HepG2 (cell line): Measurements from ENCODE around the gene LCMT2. TPM values are rescaled to one million over a fixed set of nuclear protein-coding genes. Genes with fewer than 3 reads are reported as not detected.

Experiments used
- BORCS8-MEF2B ChIP-seq: sonication (generic); formaldehyde crosslinking; IDR thresholded peaks from 2 replicates; pipeline ENCODE4 v1.8.0; 2022; ENCODE audit warnings: mild to moderate bottlenecking, missing genetic modification reagents
- HDAC1 ChIP-seq: sonication (generic); formaldehyde crosslinking; IDR thresholded peaks from 2 replicates; pipeline ENCODE4 v1.5.1; 2020; ENCODE audit warnings: mild to moderate bottlenecking, missing genetic modification reagents
- MTF2 ChIP-seq: sonication (generic); formaldehyde crosslinking; IDR thresholded peaks from 2 replicates; pipeline ENCODE4 v1.5.0; 2020; ENCODE audit warnings: missing genetic modification reagents, borderline replicate concordance
- ONECUT2 ChIP-seq: sonication (generic); formaldehyde crosslinking; IDR thresholded peaks from 2 replicates; pipeline ENCODE4 v1.4.0; 2020; ENCODE audit warnings: missing genetic modification reagents
- SMAD3 ChIP-seq: sonication (generic); formaldehyde crosslinking; IDR thresholded peaks from 2 replicates; pipeline ENCODE4 v1.4.0; 2020; ENCODE audit warnings: missing genetic modification reagents
- SP140L ChIP-seq: sonication (generic); formaldehyde crosslinking; IDR thresholded peaks from 2 replicates; pipeline ENCODE4 v1.4.0; 2020; ENCODE audit warnings: missing genetic modification reagents, borderline replicate concordance
- SP2 ChIP-seq: sonication (generic); formaldehyde crosslinking; IDR thresholded peaks from 2 replicates; pipeline ENCODE4 v1.5.1; 2020; ENCODE audit warnings: mild to moderate bottlenecking, missing genetic modification reagents
- TCF7 ChIP-seq: sonication (generic); IDR thresholded peaks from 2 replicates; pipeline ENCODE4 v1.6.1; 2016; ENCODE audit warnings: antibody characterized with exemption, low read depth
- ZFP1 ChIP-seq: IDR thresholded peaks from 2 replicates; pipeline ENCODE4 v1.6.1; 2016
- ZIK1 ChIP-seq: sonication (generic); formaldehyde crosslinking; IDR thresholded peaks from 2 replicates; pipeline ENCODE4 v1.5.0; 2020; ENCODE audit warnings: mild to moderate bottlenecking, low read depth, missing genetic modification reagents, borderline replicate concordance
- ZNF205 ChIP-seq: IDR thresholded peaks from 2 replicates; pipeline ENCODE4 v1.6.1; 2018; ENCODE audit warnings: missing biosample characterization, missing genetic modification reagents
- ZNF234 ChIP-seq: sonication (generic); formaldehyde crosslinking; conservative IDR thresholded peaks from 2 replicates; pipeline ENCODE4 v1.5.1; 2020; ENCODE audit warnings: mild to moderate bottlenecking, missing genetic modification reagents
- ZNF263 ChIP-seq: sonication (generic); formaldehyde crosslinking; IDR thresholded peaks from 2 replicates; pipeline ENCODE4 v1.4.0; 2020; ENCODE audit warnings: missing genetic modification reagents
- ZNF44 ChIP-seq: sonication (generic); formaldehyde crosslinking; IDR thresholded peaks from 2 replicates; pipeline ENCODE4 v1.5.1; 2020; ENCODE audit warnings: mild to moderate bottlenecking, missing genetic modification reagents
- ZNF547 ChIP-seq: sonication (generic); formaldehyde crosslinking; IDR thresholded peaks from 2 replicates; pipeline ENCODE4 v1.5.1; 2020; ENCODE audit warnings: mild to moderate bottlenecking, missing genetic modification reagents
- ZNF570 ChIP-seq: sonication (generic); formaldehyde crosslinking; IDR thresholded peaks from 2 replicates; pipeline ENCODE4 v1.4.0; 2020; ENCODE audit warnings: mild to moderate bottlenecking, missing genetic modification reagents, borderline replicate concordance
- ZNF737 ChIP-seq: sonication (generic); formaldehyde crosslinking; IDR thresholded peaks from 2 replicates; pipeline ENCODE4 v1.5.0; 2020; ENCODE audit warnings: missing genetic modification reagents, mild to moderate bottlenecking, borderline replicate concordance
- polyA plus RNA-seq, 8 experiments: library from polyadenylated mRNA; depleted of rRNA in 3 of 8; stranded (reverse) in 7 of 8; unstranded in 1 of 8; fragments of >200 nt; fragmentation: Illumina TruSeq in 4 of 8; extraction: Trizol in 4 of 8; gene quantifications; 2 replicates each; pipeline versions ENCODE4 v1.2.1 to v1.2.3, GENCODE V29; 2011 to 2016; ENCODE audit warnings: low read depth in 4 of 8, missing spikeins in 1 of 8, mixed read lengths in 1 of 8; ENCODE audit not compliant: insufficient read depth in 1 of 8
- total RNA-seq, 5 experiments: library from RNA; depleted of rRNA; stranded (reverse); fragments of >200 nt; fragmentation: Illumina TruSeq; extraction: Trizol; gene quantifications; 2 replicates each; pipeline ENCODE4 v1.2.3, GENCODE V29; 2016; ENCODE audit warnings: low read depth in 1 of 5
- TF ChIP-seq, protein P1 (sequence below): sonication (generic); IDR thresholded peaks from 2 replicates; pipeline ENCODE4 v1.6.1; 2016; ENCODE audit warnings: low read depth, borderline replicate concordance
- TF ChIP-seq, protein P2 (sequence below): sonication (generic); formaldehyde crosslinking; IDR thresholded peaks from 2 replicates; pipeline ENCODE4 v1.4.0; 2020; ENCODE audit warnings: mild to moderate bottlenecking, missing genetic modification reagents
- TF ChIP-seq, protein P3 (sequence below): sonication (generic); formaldehyde crosslinking; conservative IDR thresholded peaks from 2 replicates; pipeline ENCODE4 v1.8.0; 2022; ENCODE audit warnings: missing genetic modification reagents
- TF ChIP-seq, protein P4 (sequence below): sonication (generic); formaldehyde crosslinking; IDR thresholded peaks from 2 replicates; pipeline ENCODE4 v1.8.1; 2023; ENCODE audit warnings: mild to moderate bottlenecking, moderate library complexity, missing genetic modification reagents

LCMT2 gene
- total and polyA plus RNA-seq, 2 of the 13 experiments (the other 11 are each of a cell fraction or from before 2014, with no cell fraction given): 6.9 to 9.1 TPM

DNA sequence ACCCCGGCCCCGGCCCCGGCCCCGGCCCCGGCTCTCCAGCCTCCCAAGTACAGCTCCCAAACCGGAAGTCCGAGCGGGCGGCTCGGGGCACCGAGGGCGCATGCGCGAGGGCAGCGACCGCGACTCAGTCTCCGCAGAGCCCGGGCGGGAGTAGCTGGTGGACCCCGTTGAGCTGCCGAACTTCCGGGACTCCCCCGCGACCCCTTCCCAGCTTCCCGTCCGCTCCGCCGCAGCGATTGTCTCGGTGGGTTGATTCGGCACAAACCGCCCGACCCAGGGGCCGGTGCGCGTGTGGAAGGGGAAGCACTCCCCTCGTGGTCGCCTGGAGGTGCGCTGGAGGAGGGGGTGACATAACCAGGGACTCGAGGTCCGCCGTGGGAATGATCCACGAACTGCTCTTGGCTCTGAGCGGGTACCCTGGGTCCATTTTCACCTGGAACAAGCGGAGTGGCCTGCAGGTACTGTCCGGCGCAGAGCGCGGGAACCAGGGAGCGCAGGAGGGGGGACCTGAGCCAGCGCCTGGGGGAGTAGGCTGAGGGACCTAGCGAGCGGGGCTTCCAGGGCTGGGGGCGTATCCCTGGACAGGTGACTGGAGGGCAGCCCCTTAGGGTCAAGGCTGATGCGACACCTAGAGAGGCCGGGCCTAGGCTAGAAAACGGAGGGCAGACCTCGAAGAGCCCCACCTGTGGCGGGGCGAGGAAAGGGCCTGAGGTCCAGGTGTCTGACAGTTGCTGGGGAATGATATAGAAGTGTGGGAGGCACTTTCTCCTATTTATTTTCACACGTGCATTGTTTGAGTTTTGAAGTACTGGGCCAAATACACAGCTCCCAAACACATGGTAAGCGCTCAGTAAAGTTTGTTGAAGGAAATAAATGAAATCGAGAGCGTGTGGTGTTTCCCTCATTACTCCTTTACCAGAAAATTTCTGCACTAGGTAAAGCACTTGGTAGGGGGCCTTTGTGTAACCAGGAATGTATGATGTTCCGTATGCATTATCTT is 40.9 kb upstream of the LCMT2 start, which contains the start of the genes TUBGCP4 and ZSCAN29 (continued):
- TF ChIP-seq SMAD3 (CRISPR knock-in tag) (0 out of 2 replicates have a peak, but pooled peaks have one; percentile 24), ONECUT2 (CRISPR knock-in tag) (no peak), MTF2 (CRISPR knock-in tag) (no peak), ZNF737 (CRISPR knock-in tag) (no peak), ZNF234 (CRISPR knock-in tag) (no peak), HDAC1 (CRISPR knock-in tag) (peak; percentile 95), ZNF547 (CRISPR knock-in tag) (peak; percentile 83), ZNF570 (CRISPR knock-in tag) (no peak), SP2 (CRISPR knock-in tag) (no peak), ZIK1 (CRISPR knock-in tag) (no peak; the same call in 1 of the 2 replicates), ZNF44 (CRISPR knock-in tag) (0 out of 2 replicates have a peak, but pooled peaks have one; percentile 51), BORCS8-MEF2B (CRISPR knock-in tag) (peak; percentile 77; the same call in 1 of the 2 replicates), SP140L (CRISPR knock-in tag) (no peak), ZNF205 (no peak), ZNF263 (CRISPR knock-in tag) (peak; percentile 16; the same call in 1 of the 2 replicates), TCF7 (no peak), ZFP1 (CRISPR knock-in tag) (0 out of 2 replicates have a peak, but pooled peaks have one; percentile 14)
- TF ChIP-seq, protein P1, sequence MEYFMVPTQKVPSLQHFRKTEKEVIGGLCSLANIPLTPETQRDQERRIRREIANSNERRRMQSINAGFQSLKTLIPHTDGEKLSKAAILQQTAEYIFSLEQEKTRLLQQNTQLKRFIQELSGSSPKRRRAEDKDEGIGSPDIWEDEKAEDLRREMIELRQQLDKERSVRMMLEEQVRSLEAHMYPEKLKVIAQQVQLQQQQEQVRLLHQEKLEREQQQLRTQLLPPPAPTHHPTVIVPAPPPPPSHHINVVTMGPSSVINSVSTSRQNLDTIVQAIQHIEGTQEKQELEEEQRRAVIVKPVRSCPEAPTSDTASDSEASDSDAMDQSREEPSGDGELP: peak; percentile 73; the same call in 1 of the 2 replicates
- TF ChIP-seq, protein P2, sequence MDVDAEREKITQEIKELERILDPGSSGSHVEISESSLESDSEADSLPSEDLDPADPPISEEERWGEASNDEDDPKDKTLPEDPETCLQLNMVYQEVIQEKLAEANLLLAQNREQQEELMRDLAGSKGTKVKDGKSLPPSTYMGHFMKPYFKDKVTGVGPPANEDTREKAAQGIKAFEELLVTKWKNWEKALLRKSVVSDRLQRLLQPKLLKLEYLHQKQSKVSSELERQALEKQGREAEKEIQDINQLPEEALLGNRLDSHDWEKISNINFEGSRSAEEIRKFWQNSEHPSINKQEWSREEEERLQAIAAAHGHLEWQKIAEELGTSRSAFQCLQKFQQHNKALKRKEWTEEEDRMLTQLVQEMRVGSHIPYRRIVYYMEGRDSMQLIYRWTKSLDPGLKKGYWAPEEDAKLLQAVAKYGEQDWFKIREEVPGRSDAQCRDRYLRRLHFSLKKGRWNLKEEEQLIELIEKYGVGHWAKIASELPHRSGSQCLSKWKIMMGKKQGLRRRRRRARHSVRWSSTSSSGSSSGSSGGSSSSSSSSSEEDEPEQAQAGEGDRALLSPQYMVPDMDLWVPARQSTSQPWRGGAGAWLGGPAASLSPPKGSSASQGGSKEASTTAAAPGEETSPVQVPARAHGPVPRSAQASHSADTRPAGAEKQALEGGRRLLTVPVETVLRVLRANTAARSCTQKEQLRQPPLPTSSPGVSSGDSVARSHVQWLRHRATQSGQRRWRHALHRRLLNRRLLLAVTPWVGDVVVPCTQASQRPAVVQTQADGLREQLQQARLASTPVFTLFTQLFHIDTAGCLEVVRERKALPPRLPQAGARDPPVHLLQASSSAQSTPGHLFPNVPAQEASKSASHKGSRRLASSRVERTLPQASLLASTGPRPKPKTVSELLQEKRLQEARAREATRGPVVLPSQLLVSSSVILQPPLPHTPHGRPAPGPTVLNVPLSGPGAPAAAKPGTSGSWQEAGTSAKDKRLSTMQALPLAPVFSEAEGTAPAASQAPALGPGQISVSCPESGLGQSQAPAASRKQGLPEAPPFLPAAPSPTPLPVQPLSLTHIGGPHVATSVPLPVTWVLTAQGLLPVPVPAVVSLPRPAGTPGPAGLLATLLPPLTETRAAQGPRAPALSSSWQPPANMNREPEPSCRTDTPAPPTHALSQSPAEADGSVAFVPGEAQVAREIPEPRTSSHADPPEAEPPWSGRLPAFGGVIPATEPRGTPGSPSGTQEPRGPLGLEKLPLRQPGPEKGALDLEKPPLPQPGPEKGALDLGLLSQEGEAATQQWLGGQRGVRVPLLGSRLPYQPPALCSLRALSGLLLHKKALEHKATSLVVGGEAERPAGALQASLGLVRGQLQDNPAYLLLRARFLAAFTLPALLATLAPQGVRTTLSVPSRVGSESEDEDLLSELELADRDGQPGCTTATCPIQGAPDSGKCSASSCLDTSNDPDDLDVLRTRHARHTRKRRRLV (CRISPR knock-in tag): peak; percentile 42; the same call in 1 of the 2 replicates
- TF ChIP-seq, protein P3, sequence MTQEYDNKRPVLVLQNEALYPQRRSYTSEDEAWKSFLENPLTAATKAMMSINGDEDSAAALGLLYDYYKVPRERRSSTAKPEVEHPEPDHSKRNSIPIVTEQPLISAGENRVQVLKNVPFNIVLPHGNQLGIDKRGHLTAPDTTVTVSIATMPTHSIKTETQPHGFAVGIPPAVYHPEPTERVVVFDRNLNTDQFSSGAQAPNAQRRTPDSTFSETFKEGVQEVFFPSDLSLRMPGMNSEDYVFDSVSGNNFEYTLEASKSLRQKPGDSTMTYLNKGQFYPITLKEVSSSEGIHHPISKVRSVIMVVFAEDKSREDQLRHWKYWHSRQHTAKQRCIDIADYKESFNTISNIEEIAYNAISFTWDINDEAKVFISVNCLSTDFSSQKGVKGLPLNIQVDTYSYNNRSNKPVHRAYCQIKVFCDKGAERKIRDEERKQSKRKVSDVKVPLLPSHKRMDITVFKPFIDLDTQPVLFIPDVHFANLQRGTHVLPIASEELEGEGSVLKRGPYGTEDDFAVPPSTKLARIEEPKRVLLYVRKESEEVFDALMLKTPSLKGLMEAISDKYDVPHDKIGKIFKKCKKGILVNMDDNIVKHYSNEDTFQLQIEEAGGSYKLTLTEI (CRISPR knock-in tag): no peak
- TF ChIP-seq, protein P4, sequence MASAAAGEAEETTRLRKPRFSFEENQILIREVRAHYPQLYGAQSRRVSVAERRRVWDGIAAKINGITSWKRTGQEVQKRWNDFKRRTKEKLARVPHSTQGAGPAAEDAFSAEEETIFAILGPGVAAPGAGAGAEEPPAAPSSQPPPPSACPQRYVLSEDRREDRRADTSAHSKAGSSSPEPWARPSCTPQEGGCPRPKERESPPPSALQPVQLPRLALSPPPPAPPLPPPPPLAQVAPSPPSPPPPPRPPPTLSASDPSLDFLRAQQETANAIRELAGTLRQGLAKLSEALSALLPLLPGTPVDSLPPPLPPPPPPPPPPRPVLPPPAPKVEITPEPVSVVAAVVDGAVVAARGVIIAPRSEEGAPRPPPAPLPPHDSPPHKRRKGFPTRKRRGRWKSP: no peak; the same call in 1 of the 2 replicates
